Epithelial cell of esophagus (primary cell): ENCODE results near the gene CBY1.

Experiments
- DNase-seq: peaks from one replicate; pipeline ENCODE4 v3.0.0; 2010; ENCODE audit warnings: low read depth
- H3K4me3 ChIP-seq: 2 replicates; pipeline ENCODE4 v1.5.1; 2011; ENCODE audit warnings: mild to moderate bottlenecking, low read length, control low read depth
- CTCF ChIP-seq: IDR thresholded peaks from 2 replicates; pipeline ENCODE4 v1.5.1; 2011; ENCODE audit warnings: low read depth, mild to moderate bottlenecking, low read length, control low read depth, inconsistent platforms; ENCODE audit not compliant: insufficient read depth; ENCODE audit errors: missing control alignments

The CBY1 gene

DNA sequence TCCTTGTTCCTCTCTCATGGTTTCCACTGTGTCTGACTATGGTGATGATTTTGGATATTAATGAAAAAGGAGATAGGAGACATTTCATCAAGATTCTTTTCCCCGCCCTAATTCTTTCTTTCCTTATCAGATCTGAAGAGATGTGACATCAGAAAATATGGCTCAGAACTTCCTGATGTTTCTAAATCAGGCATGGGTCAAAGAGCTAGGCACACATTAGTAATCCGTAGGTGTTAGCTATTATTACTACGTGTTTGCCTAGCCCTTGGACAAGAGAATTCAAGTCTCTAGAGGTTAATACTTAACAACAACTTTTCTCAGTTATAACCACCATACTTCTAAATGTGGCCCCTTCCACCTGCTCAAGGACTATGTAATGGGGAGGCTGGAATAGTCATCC lies 38.5 kb downstream of the CBY1 start:
- DNase-seq: peak; percentile 66
- TF ChIP-seq CTCF: no peak
- H3K4me3 ChIP-seq: no peak overlapping the region

GRCh38 chr22:38696606-38697424 lies 40.4 kb downstream of the CBY1 start:
- peak; percentile 94 for DNase-seq
- no peak overlapping the region for H3K4me3 ChIP-seq
- TF ChIP-seq CTCF: no peak

DNA sequence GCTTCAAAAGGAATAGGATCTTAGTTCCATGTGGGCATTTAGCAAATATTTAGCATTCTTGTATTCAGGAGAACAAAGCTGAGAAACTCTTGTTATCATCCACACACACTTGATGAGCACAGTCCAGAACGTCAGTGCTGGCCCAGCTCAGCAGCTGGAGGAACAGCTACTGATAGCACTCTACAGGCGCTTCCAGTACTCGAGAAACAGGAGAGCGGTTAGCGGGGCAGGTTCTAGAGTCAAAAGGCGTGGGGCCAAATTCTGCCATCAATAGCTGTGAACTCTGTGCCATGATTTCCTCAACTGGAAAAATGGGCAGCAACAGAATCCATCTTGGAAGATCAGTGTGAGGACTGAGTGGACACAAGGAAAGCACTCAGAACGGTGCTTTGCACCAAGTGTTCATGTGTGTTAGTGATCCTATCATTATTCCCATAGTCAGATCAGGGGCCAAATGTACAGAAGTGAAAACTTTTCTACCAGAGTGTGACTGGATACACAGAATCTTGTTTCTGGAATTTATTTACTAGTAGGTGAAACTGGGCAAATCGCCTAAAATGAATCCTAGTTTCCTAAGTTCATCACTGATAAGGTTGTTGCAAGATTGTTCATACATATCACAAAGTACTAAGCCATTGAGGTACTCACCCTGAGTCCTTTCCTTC lies 41.1 kb downstream of the CBY1 start:
- peak; percentile 28 for DNase-seq
- no peak for TF ChIP-seq CTCF
- H3K4me3 ChIP-seq: no peak overlapping the region

- DNase-seq: no peak
- H3K4me3 ChIP-seq: peak overlapping the region; percentile 5
- no peak for TF ChIP-seq CTCF
Measured at GRCh38 chr22:38698407-38699094, 42.1 kb downstream of the CBY1 start.

DNA sequence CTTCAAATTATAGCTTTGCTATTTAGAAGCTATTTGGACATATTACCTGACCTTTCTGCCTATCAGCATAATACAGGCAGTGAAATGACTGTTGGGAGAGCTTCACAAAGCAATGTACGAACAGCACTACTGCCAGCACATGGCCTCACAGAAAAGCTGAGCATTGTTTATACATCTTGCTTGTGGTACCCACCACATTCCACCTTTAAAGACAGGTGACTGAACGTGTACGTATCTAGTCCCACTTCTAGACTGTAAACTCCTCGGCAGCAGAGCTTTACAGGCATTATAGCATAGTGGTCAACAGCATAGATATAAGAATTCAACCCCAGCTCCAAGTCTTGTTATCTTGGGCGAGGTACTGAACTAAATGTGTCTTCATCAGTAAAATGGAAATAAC lies 42.7 kb downstream of the CBY1 start:
- peak overlapping the region; percentile 69 for H3K4me3 ChIP-seq
- no peak for DNase-seq

GRCh38 chr22:38699784-38700183 lies 43.3 kb downstream of the CBY1 start:
- peak; percentile 39 for DNase-seq
- TF ChIP-seq CTCF: no peak
- H3K4me3 ChIP-seq: peak overlapping the region; percentile 69

More for the DNA sequence above, 42.7 kb downstream of the CBY1 start:
- TF ChIP-seq CTCF: no peak
